HepG2 (cell line): ENCODE measurements around the gene GPR42. TPM values are rescaled to one million over a fixed set of nuclear protein-coding genes. Genes with fewer than 3 reads are reported as not detected.

ENCODE experiments used
- CENPX ChIP-seq: sonication (generic); formaldehyde crosslinking; IDR thresholded peaks from 2 replicates; pipeline ENCODE4 v1.9.0; 2021; ENCODE audit warnings: mild to moderate bottlenecking, missing genetic modification reagents, moderate library complexity
- CREBL2 ChIP-seq: sonication (generic); formaldehyde crosslinking; IDR thresholded peaks from 2 replicates; pipeline ENCODE4 v1.8.1; 2023; ENCODE audit warnings: missing genetic modification reagents, mild to moderate bottlenecking, borderline replicate concordance
- EHMT2 ChIP-seq: fragments of 200-600 bp; sonication (generic); IDR thresholded peaks from 2 replicates; pipeline ENCODE4 v1.7.0; 2017; ENCODE audit warnings: antibody characterized with exemption, low read depth, low read length, borderline replicate concordance
- FOSL1 ChIP-seq: sonication (generic); formaldehyde crosslinking; IDR thresholded peaks from 2 replicates; pipeline ENCODE4 v1.9.0; 2021; ENCODE audit warnings: missing genetic modification reagents, borderline replicate concordance
- FOXA3 ChIP-seq: IDR thresholded peaks from 2 replicates; pipeline ENCODE4 v1.6.1; 2016; ENCODE audit warnings: missing genetic modification reagents, missing compliant biosample characterization
- HNF1A ChIP-seq, 2 experiments: sonication (generic) in 1 of 2; formaldehyde crosslinking in 1 of 2; IDR thresholded peaks; 2 replicates each; pipeline versions ENCODE4 v1.4.0 to v1.6.1; 2016 to 2020; ENCODE audit warnings: borderline replicate concordance in 1 of 2, low read depth in 1 of 2, mild to moderate bottlenecking in 1 of 2, missing genetic modification reagents in 1 of 2
- KLF11 ChIP-seq: IDR thresholded peaks from 2 replicates; pipeline ENCODE4 v1.6.1; 2016; ENCODE audit warnings: missing compliant biosample characterization
- MAZ ChIP-seq, 2 experiments: sonication (generic) in 1 of 2; formaldehyde crosslinking in 1 of 2; IDR thresholded peaks; 2 replicates each; pipeline versions ENCODE4 v1.5.0 to v1.6.1; 2012 to 2020; ENCODE audit warnings: low read depth in 2 of 2, mild to moderate bottlenecking in 2 of 2, borderline replicate concordance in 1 of 2, improper control_type of control experiment in 1 of 2, low read length in 1 of 2, missing genetic modification reagents in 1 of 2, moderate library complexity in 1 of 2
- MIER3 ChIP-seq: IDR thresholded peaks from 2 replicates; pipeline ENCODE4 v1.6.1; 2016; ENCODE audit warnings: missing compliant biosample characterization, borderline replicate concordance
- SIX1 ChIP-seq: sonication (generic); formaldehyde crosslinking; IDR thresholded peaks from 2 replicates; pipeline ENCODE4 v1.4.0; 2020; ENCODE audit warnings: missing genetic modification reagents, borderline replicate concordance
- SIX4 ChIP-seq: sonication (generic); formaldehyde crosslinking; IDR thresholded peaks from 2 replicates; pipeline ENCODE4 v1.4.0; 2020; ENCODE audit warnings: missing genetic modification reagents
- ZBTB38 ChIP-seq: sonication (generic); formaldehyde crosslinking; IDR thresholded peaks from 2 replicates; pipeline ENCODE4 v1.5.1; 2020; ENCODE audit warnings: mild to moderate bottlenecking, missing genetic modification reagents
- ZMAT3 ChIP-seq: sonication (generic); formaldehyde crosslinking; conservative IDR thresholded peaks from 2 replicates; pipeline ENCODE4 v1.7.0; 2021; ENCODE audit warnings: missing genetic modification reagents
- ZNF589 ChIP-seq: sonication (generic); formaldehyde crosslinking; conservative IDR thresholded peaks from 2 replicates; pipeline ENCODE4 v1.8.0; 2022; ENCODE audit warnings: mild to moderate bottlenecking, moderate library complexity, missing genetic modification reagents
- ZNF770 ChIP-seq: sonication (generic); formaldehyde crosslinking; IDR thresholded peaks from 2 replicates; pipeline ENCODE4 v1.5.0; 2020; ENCODE audit warnings: mild to moderate bottlenecking, missing genetic modification reagents
- ZNF777 ChIP-seq: sonication (generic); formaldehyde crosslinking; IDR thresholded peaks from 2 replicates; pipeline ENCODE4 v1.4.0; 2020; ENCODE audit warnings: missing genetic modification reagents
- ZNF83 ChIP-seq: sonication (generic); formaldehyde crosslinking; IDR thresholded peaks from 2 replicates; pipeline ENCODE4 v1.4.0; 2020; ENCODE audit warnings: missing genetic modification reagents, mild to moderate bottlenecking, borderline replicate concordance
- polyA plus RNA-seq, 8 experiments: library from polyadenylated mRNA; depleted of rRNA in 3 of 8; stranded (reverse) in 7 of 8; unstranded in 1 of 8; fragments of >200 nt; fragmentation: Illumina TruSeq in 4 of 8; extraction: Trizol in 4 of 8; gene quantifications; 2 replicates each; pipeline versions ENCODE4 v1.2.1 to v1.2.3, GENCODE V29; 2011 to 2016; ENCODE audit warnings: low read depth in 4 of 8, missing spikeins in 1 of 8, mixed read lengths in 1 of 8; ENCODE audit not compliant: insufficient read depth in 1 of 8
- total RNA-seq, 5 experiments: library from RNA; depleted of rRNA; stranded (reverse); fragments of >200 nt; fragmentation: Illumina TruSeq; extraction: Trizol; gene quantifications; 2 replicates each; pipeline ENCODE4 v1.2.3, GENCODE V29; 2016; ENCODE audit warnings: low read depth in 1 of 5
- TF ChIP-seq, protein P1 (sequence below): sonication (generic); formaldehyde crosslinking; IDR thresholded peaks from 2 replicates; pipeline ENCODE4 v1.4.0; 2020; ENCODE audit warnings: missing genetic modification reagents
- TF ChIP-seq, protein P2 (sequence below): sonication (generic); formaldehyde crosslinking; IDR thresholded peaks from 2 replicates; pipeline ENCODE4 v1.8.0; 2022; ENCODE audit warnings: mild to moderate bottlenecking, missing genetic modification reagents, moderate library complexity

GPR42 gene
- total and polyA plus RNA-seq, 2 of the 13 experiments (the other 11 are each of a cell fraction or from before 2014, with no cell fraction given), result not detected

- TF ChIP-seq HNF1A (IDR thresholded peaks at IDR 0.05; ENCODE audit: low read depth), result no peak
- 0 out of 2 replicates have a peak, but pooled peaks have one; percentile 61 for TF ChIP-seq HNF1A (CRISPR knock-in tag; IDR thresholded peaks at IDR 0.05; ENCODE audit: borderline replicate concordance)
- no peak for TF ChIP-seq SIX4
- TF ChIP-seq, protein P1, sequence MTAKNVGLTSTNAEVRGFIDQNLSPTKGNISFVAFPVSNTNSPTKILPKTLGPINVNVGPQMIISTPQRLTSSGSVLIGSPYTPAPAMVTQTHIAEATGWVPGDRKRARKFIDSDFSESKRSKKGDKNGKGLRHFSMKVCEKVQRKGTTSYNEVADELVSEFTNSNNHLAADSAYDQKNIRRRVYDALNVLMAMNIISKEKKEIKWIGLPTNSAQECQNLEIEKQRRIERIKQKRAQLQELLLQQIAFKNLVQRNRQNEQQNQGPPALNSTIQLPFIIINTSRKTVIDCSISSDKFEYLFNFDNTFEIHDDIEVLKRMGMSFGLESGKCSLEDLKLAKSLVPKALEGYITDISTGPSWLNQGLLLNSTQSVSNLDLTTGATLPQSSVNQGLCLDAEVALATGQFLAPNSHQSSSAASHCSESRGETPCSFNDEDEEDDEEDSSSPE, result peak; percentile 82
- no peak for TF ChIP-seq ZBTB38 (CRISPR knock-in tag)
- TF ChIP-seq CREBL2 (CRISPR knock-in tag), result no peak
- TF ChIP-seq SIX1 (CRISPR knock-in tag), result peak; percentile 43; the same call in 1 of the 2 replicates
- TF ChIP-seq, protein P2, sequence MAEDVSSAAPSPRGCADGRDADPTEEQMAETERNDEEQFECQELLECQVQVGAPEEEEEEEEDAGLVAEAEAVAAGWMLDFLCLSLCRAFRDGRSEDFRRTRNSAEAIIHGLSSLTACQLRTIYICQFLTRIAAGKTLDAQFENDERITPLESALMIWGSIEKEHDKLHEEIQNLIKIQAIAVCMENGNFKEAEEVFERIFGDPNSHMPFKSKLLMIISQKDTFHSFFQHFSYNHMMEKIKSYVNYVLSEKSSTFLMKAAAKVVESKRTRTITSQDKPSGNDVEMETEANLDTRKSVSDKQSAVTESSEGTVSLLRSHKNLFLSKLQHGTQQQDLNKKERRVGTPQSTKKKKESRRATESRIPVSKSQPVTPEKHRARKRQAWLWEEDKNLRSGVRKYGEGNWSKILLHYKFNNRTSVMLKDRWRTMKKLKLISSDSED, result no peak
- no peak for TF ChIP-seq ZNF83 (CRISPR knock-in tag)
- TF ChIP-seq MAZ (IDR thresholded peaks at IDR 0.05; ENCODE audit: borderline replicate concordance, low read depth, low read length), result no peak
- no peak for TF ChIP-seq MAZ (CRISPR knock-in tag; IDR thresholded peaks at IDR 0.05; ENCODE audit: low read depth)
- TF ChIP-seq ZNF589, result no peak
- peak; percentile 74 for TF ChIP-seq FOXA3 (CRISPR knock-in tag)
- no peak for TF ChIP-seq ZNF777 (CRISPR knock-in tag)
- no peak for TF ChIP-seq ZNF770
- TF ChIP-seq EHMT2, result peak; percentile 69; the same call in 1 of the 2 replicates
- TF ChIP-seq KLF11, result 0 out of 2 replicates have a peak, but pooled peaks have one; percentile 3
- no peak for TF ChIP-seq FOSL1 (CRISPR knock-in tag)
- TF ChIP-seq ZMAT3 (CRISPR knock-in tag), result 0 out of 2 replicates have a peak, but pooled peaks have one; percentile 39
- no peak; the same call in 1 of the 2 replicates for TF ChIP-seq MIER3
- TF ChIP-seq CENPX (CRISPR knock-in tag), result no peak
These were observed 9.7 kb downstream of the GPR42 start (continued) for GRCh38 chr19:35380450-35381124.
